C4-2B (cell line): Measurements from ENCODE around the gene SLC22A16.
"Not testable (repeated sequence)": the region's sequence is repeated elsewhere in the genome, so short reads cannot be mapped to it uniquely, and the experiment has no call there.

Experiments
- H3K27ac ChIP-seq: fragments of 450-650 bp; 2 replicates; pipeline ENCODE4 v1.5.1; 2017
- ZFX ChIP-seq: fragments of 450-650 bp; IDR thresholded peaks from 2 replicates; pipeline ENCODE4 v1.6.1; 2017
- TF ChIP-seq, protein P1 (sequence below): fragments of 450-650 bp; conservative IDR thresholded peaks from 2 replicates; pipeline ENCODE4 v1.5.1; 2017; ENCODE audit warnings: mild to moderate bottlenecking

Gene SLC22A16

DNA sequence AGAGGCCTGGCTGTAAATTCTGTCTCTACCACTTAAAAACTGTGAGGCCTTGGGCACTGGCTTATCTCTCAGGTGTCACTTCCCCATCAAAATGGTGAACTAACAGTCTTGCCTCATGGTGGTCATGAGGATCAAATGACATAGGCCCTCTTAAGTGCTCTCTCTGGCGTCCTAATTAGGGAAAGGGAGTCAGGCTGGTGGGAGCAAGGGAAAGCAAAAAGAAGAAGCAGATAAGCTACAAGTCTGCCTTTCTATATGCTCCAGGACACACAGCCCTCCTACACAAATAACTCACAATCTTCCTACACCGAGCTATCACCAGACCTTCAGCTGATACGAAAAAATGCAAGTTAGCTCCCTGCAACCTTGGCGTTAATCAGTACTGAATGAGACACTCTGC is 19.5 kb upstream of the SLC22A16 start:
- TF ChIP-seq, protein P1, sequence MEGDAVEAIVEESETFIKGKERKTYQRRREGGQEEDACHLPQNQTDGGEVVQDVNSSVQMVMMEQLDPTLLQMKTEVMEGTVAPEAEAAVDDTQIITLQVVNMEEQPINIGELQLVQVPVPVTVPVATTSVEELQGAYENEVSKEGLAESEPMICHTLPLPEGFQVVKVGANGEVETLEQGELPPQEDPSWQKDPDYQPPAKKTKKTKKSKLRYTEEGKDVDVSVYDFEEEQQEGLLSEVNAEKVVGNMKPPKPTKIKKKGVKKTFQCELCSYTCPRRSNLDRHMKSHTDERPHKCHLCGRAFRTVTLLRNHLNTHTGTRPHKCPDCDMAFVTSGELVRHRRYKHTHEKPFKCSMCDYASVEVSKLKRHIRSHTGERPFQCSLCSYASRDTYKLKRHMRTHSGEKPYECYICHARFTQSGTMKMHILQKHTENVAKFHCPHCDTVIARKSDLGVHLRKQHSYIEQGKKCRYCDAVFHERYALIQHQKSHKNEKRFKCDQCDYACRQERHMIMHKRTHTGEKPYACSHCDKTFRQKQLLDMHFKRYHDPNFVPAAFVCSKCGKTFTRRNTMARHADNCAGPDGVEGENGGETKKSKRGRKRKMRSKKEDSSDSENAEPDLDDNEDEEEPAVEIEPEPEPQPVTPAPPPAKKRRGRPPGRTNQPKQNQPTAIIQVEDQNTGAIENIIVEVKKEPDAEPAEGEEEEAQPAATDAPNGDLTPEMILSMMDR, result no peak
- TF ChIP-seq ZFX, result no peak
- H3K27ac ChIP-seq, result no peak overlapping the region

DNA sequence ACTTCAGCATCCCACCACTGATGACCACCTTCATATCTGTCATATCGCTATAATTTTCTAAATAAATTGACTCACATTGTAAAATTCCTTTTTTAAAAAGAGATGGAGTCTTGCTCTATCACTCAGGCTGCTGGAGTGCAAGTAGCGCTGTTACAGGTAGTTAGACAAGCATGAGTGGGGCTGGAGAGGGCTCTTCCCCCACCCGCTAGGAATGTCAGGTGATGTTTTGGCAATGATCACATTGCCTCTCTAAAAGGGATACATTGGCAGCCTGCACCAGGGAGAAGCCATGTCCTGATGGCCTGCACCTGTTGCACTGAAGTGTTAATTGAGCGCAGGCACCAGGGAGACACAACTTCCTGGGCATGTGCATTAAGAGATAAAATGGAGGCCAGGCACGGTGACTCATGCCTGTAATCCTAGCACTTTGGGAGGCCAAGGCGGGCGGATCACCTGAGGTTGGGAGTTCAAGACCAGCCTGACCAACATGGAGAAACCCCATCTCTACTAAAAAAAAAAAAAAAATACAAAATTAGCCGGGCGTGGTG is 16.9 kb upstream of the SLC22A16 start:
- H3K27ac ChIP-seq, result no peak overlapping the region
- TF ChIP-seq, protein P1, result no peak
- TF ChIP-seq ZFX, result no peak

DNA sequence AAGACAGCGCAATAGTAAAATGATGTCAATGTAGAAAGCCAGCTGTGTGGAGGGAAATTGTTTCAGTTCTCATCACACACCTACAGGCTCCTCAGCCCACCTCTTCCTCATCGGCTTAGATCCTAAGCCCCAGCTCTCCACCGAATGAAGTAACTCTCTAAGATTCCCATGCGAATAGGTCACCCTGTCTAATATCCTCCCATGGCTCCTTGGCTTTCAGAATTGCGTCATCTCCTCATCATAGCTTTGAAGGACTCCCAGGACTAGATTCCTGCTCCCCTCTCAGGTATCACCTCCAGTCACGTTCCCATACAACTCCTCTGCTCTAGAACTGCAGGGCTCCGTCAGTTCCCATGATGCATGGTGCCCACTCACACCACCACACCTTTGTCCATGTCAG is 16.2 kb upstream of the SLC22A16 start:
- TF ChIP-seq, protein P1, result no peak
- TF ChIP-seq ZFX, result no peak
- peak overlapping the region; percentile 52 for H3K27ac ChIP-seq

DNA sequence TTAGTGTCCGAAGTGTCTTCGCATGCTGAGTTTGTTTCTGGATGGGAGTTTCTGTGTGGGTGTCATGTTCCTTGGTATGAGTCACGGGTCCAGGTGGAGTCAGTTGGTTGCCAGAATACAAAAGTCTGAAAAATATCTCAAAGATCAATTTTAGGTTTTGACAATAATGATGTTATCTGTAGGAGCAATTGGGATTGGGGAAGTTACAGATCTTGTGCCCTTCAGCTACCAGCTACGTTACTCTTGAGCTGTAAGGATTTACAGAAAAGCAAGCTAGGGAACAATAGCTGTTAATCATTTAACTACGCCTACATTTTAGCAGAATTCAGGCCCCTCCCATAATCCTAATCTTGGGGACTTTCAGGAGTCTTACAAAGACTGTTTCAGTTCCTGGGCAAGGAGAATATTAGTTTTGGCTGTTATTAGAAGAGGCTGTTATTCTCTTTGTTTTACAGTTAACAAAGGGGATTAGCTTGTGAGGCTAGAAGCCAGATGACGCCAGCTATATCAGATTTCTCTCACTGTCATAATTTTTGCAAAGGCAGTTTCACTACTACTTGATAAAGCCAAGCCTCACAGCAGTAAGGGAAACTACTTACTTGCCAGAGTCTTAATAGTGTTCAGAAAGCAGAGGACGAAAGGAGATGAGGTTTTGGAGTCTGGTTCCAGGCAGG is 15.4 kb upstream of the SLC22A16 start:
- H3K27ac ChIP-seq, result peak overlapping the region; percentile 52; the same call in 1 of the 2 replicates

DNA sequence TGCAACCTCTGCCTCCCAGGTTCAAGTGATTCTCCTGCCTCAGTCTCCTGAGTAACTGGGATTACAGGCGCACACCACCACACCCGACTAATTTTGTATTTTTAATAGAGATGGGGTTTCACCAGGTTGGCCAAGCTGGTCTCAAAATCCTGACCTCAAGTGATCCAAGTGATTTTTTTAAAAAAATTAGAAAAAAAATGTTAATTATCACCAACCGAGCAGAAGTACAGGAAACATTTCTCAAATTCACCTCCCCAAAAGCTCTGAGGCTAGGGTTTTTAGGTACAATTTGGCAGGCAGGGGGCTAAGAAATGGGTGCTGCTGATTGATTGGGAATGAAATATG is 14.9 kb upstream of the SLC22A16 start:
- TF ChIP-seq, protein P1, result no peak
- TF ChIP-seq ZFX, result no peak
- peak overlapping the region; percentile 32; the same call in 1 of the 2 replicates for H3K27ac ChIP-seq

More for the DNA sequence above, 15.4 kb upstream of the SLC22A16 start:
- TF ChIP-seq, protein P1, result no peak
- TF ChIP-seq ZFX, result no peak

DNA sequence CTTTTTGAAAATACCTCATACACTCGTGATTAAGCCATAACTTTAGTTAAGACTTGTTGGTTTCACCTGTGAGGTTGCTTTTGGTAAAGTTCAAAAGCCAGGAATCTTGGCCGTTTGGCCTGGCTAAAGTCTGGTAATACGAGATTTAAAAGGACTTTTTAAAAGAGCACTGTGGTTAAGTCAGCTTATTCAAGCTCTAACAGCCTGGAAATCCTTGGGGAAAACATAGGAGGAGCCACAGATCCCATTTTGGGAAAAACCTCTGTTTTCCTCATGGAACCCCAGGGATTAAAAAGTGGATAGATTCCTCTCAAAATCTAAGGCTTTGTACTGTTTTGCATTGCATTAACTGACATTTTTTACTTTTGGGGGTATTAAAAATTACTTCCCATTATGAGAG is 13.7 kb upstream of the SLC22A16 start:
- no peak overlapping the region for H3K27ac ChIP-seq
- TF ChIP-seq, protein P1, result no peak
- no peak for TF ChIP-seq ZFX

DNA sequence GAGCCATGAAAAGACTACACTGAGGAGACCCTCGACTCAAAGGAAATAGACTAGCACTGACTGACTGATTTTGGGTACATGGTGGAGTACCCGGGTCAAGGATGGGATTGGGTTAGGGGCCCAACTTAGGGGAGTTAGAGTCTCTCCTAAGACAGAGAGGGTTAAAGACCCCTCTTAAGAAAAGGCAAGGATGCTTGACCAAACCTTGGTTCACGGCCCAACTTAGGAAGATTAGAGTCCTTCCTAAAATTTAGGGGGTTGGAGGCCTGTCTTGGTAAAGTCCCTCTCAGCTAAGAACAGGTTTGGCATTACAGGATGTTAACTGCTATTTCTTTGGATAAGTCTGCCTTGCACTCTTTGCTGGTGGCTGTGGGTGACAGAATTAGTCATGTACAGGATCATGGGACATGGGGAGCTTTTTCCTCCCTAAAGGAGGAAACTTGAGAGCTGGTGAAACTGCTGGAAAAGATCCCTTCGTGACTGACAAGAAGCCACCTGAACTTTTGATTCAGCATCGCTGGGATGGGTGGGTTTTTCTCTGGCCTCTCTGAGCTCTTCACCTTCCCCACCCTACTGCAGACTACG is 12.3 kb upstream of the SLC22A16 start:
- H3K27ac ChIP-seq, result no peak overlapping the region
- no peak for TF ChIP-seq ZFX

DNA sequence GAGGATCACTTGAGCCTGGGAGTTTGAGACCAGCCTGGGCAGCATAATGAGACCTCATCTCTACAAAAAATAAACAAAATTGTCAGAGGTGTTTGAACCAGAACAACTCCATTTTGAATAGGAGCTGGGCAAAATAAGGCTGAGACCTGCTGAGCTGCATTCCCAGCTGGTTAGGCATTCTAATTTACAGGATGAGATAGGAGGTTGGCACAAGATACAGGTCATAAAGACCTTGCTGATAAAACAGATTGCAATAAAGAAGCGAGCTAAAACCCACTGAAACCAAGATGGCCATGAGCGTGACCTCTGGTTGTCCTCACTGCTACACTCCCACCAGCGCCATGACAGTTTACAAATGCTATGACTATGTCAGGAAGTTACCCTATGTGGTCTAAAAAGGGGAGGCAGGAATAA is 11.6 kb upstream of the SLC22A16 start:
- H3K27ac ChIP-seq, result not testable (repeated sequence)
